ENCODE results near the gene SLC6A11.

GRCh38 chr3:10788451-10788850, 27.6 kb upstream of the SLC6A11 start:
- no peak for TF ChIP-seq POLR2A (IDR thresholded peaks at IDR 0.05)
- TF ChIP-seq, protein P1, sequence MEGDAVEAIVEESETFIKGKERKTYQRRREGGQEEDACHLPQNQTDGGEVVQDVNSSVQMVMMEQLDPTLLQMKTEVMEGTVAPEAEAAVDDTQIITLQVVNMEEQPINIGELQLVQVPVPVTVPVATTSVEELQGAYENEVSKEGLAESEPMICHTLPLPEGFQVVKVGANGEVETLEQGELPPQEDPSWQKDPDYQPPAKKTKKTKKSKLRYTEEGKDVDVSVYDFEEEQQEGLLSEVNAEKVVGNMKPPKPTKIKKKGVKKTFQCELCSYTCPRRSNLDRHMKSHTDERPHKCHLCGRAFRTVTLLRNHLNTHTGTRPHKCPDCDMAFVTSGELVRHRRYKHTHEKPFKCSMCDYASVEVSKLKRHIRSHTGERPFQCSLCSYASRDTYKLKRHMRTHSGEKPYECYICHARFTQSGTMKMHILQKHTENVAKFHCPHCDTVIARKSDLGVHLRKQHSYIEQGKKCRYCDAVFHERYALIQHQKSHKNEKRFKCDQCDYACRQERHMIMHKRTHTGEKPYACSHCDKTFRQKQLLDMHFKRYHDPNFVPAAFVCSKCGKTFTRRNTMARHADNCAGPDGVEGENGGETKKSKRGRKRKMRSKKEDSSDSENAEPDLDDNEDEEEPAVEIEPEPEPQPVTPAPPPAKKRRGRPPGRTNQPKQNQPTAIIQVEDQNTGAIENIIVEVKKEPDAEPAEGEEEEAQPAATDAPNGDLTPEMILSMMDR (IDR thresholded peaks at IDR 0.05) = no peak
